ENCODE measurements around the gene PRDM16. TPM values are rescaled to one million over a fixed set of nuclear protein-coding genes. Genes with fewer than 3 reads are reported as not detected.

PRDM16 gene
- polyA plus RNA-seq, 2 of the 4 experiments (the other 2 are of a cell fraction), result 0.03 to 0.35 TPM

- FAIRE-seq (no peak), DNase-seq (ENCODE audit: low read depth in 1 of 2, low spot score in 1 of 2) (no peak), ATAC-seq (no peak)
- no peak overlapping the region for H3K4me2 ChIP-seq
- no peak overlapping the region for H3K4me3 ChIP-seq
- 68% methylated on average over 16 of the region's 26 CpGs for WGBS (ENCODE audit: missing lambda C conversion rate)
- no peaks in the 10 kb centered on the region for H3K9me3 ChIP-seq
- POLR2A ChIA-PET, result no interaction called here
- TF ChIP-seq FOSB (CRISPR knock-in tag; IDR thresholded peaks at IDR 0.05), result no peak
- no peak for TF ChIP-seq SREBF2 (IDR thresholded peaks at IDR 0.05)
- no peak for TF ChIP-seq ELK1 (IDR thresholded peaks at IDR 0.05; ENCODE audit: low read depth, low read length)
- no peak for TF ChIP-seq NFE2L2 (conservative IDR thresholded peaks at IDR 0.05; ENCODE audit: low read length)
- no peak for TF ChIP-seq FOSL2 (IDR thresholded peaks at IDR 0.05)
- no peak for TF ChIP-seq FOSL2 (CRISPR knock-in tag; IDR thresholded peaks at IDR 0.05)
- no peak for TF ChIP-seq E2F6 (IDR thresholded peaks at IDR 0.05; ENCODE audit: borderline replicate concordance, low read depth)
- TF ChIP-seq CBX2 (IDR thresholded peaks at IDR 0.05; ENCODE audit: borderline replicate concordance, low read depth), result no peak
- no peak for TF ChIP-seq ZC3H11A (IDR thresholded peaks at IDR 0.05)
- TF ChIP-seq HOXB13 (CRISPR knock-in tag; IDR thresholded peaks at IDR 0.05; ENCODE audit: low read depth), result no peak
- TF ChIP-seq RCOR1 (IDR thresholded peaks at IDR 0.05; ENCODE audit: low read depth, low read length), result no peak
- TF ChIP-seq JUN (IDR thresholded peaks at IDR 0.05), result no peak
- TF ChIP-seq RAD21 (conservative IDR thresholded peaks at IDR 0.05 in 1 of 2, IDR thresholded peaks at IDR 0.05 in 1 of 2), result no peak
- TF ChIP-seq RARB (CRISPR knock-in tag; IDR thresholded peaks at IDR 0.05), result no peak
- TF ChIP-seq PBX3 (IDR thresholded peaks at IDR 0.05), result no peak
- TF ChIP-seq REST (IDR thresholded peaks at IDR 0.05), result no peak
- no peak for TF ChIP-seq MAZ (IDR thresholded peaks at IDR 0.05; ENCODE audit: borderline replicate concordance, low read depth, low read length)
- TF ChIP-seq ZNF302 (CRISPR knock-in tag; IDR thresholded peaks at IDR 0.05), result no peak
- no peaks in the 10 kb centered on the region for H3K4me1 ChIP-seq
- CTCF ChIA-PET, result no interaction called here
- H3K27ac ChIP-seq, result no peak overlapping the region
Measured at GRCh38 chr1:3292868-3293562, 224.0 kb downstream of the PRDM16 start.

- 58% methylated on average over 19 of the region's 23 CpGs for WGBS (ENCODE audit: missing lambda C conversion rate)
- ChIA-PET POLR2A (no interaction called here), CTCF (no interaction called here)
- Histone ChIP-seq H3K4me3 (no peak overlapping the region), H3K27ac (no peak overlapping the region), H3K4me1 (no peaks in the 10 kb centered on the region), H3K9me3 (no peaks in the 10 kb centered on the region), H3K4me2 (no peak overlapping the region)
- FAIRE-seq, result no peak
- ATAC-seq, result no peak
- DNase-seq (ENCODE audit: low read depth in 1 of 2, low spot score in 1 of 2), result no peak
- TF ChIP-seq KDM1A (IDR thresholded peaks at IDR 0.05; ENCODE audit: low read depth) (no peak), TFCP2L1 (CRISPR knock-in tag; IDR thresholded peaks at IDR 0.05) (no peak), MAX (IDR thresholded peaks at IDR 0.05) (no peak), SREBF2 (IDR thresholded peaks at IDR 0.05) (no peak), CHD2 (IDR thresholded peaks at IDR 0.05; ENCODE audit: low read length, partially characterized antibody) (no peak), EP300 (IDR thresholded peaks at IDR 0.05) (no peak), BCL3 (IDR thresholded peaks at IDR 0.05) (no peak), ATOH8 (CRISPR knock-in tag; IDR thresholded peaks at IDR 0.05; ENCODE audit: low read depth) (no peak), BHLHE40 (IDR thresholded peaks at IDR 0.05; ENCODE audit: low read depth, low read length) (no peak), NPAS2 (CRISPR knock-in tag; IDR thresholded peaks at IDR 0.05; ENCODE audit: borderline replicate concordance) (no peak), ZNF302 (CRISPR knock-in tag; IDR thresholded peaks at IDR 0.05) (no peak), RARB (CRISPR knock-in tag; IDR thresholded peaks at IDR 0.05) (no peak), TP53 (CRISPR knock-in tag; IDR thresholded peaks at IDR 0.05) (no peak), NR3C1 (IDR thresholded peaks at IDR 0.05) (no peak), POLR2A (IDR thresholded peaks at IDR 0.05; ENCODE audit: low read length) (no peak), ZSCAN20 (CRISPR knock-in tag; IDR thresholded peaks at IDR 0.05) (no peak)
Measured at GRCh38 chr1:3293563-3294080, 224.6 kb downstream of the PRDM16 start.

Data from A549 (cell line).